Ishikawa (cell line): ENCODE data around the gene COL28A1.

Source experiments
- CEBPB ChIP-seq: IDR thresholded peaks from 2 replicates; pipeline ENCODE4 v1.6.1; 2012
- CREB1 ChIP-seq: IDR thresholded peaks from 2 replicates; pipeline ENCODE4 v1.6.1; 2012; ENCODE audit warnings: low read depth
- EGR1 ChIP-seq: IDR thresholded peaks from 2 replicates; pipeline ENCODE4 v1.6.1; 2012
- EP300 ChIP-seq: IDR thresholded peaks from 2 replicates; pipeline ENCODE4 v1.6.1; 2012; ENCODE audit warnings: borderline replicate concordance
- FOXM1 ChIP-seq: IDR thresholded peaks from 2 replicates; pipeline ENCODE4 v1.6.1; 2012; ENCODE audit warnings: low read depth, borderline replicate concordance
- NFIC ChIP-seq: IDR thresholded peaks from 2 replicates; pipeline ENCODE4 v1.6.1; 2012
- RAD21 ChIP-seq: IDR thresholded peaks from 2 replicates; pipeline ENCODE4 v1.6.1; 2012; ENCODE audit warnings: low read depth
- TAF1 ChIP-seq: IDR thresholded peaks from 2 replicates; pipeline ENCODE4 v1.6.1; 2012; ENCODE audit warnings: low read depth, mild to moderate bottlenecking
- TCF12 ChIP-seq: IDR thresholded peaks from 2 replicates; pipeline ENCODE4 v1.6.1; 2012; ENCODE audit warnings: low read depth
- TEAD4 ChIP-seq: IDR thresholded peaks from 2 replicates; pipeline ENCODE4 v1.6.1; 2012
- YY1 ChIP-seq: IDR thresholded peaks from 2 replicates; pipeline ENCODE4 v1.6.1; 2012; ENCODE audit warnings: low read depth
- ZBTB7A ChIP-seq: IDR thresholded peaks from 2 replicates; pipeline ENCODE4 v1.6.1; 2012; ENCODE audit warnings: low read depth
- TF ChIP-seq, protein P1 (sequence below): IDR thresholded peaks from 2 replicates; pipeline ENCODE4 v1.6.1; 2012
- TF ChIP-seq, protein P2 (sequence below): IDR thresholded peaks from 2 replicates; pipeline ENCODE4 v1.6.1; 2012
- TF ChIP-seq, protein P3 (sequence below): IDR thresholded peaks from 2 replicates; pipeline ENCODE4 v1.6.1; 2012; ENCODE audit warnings: low read depth, mild to moderate bottlenecking

The COL28A1 gene

DNA sequence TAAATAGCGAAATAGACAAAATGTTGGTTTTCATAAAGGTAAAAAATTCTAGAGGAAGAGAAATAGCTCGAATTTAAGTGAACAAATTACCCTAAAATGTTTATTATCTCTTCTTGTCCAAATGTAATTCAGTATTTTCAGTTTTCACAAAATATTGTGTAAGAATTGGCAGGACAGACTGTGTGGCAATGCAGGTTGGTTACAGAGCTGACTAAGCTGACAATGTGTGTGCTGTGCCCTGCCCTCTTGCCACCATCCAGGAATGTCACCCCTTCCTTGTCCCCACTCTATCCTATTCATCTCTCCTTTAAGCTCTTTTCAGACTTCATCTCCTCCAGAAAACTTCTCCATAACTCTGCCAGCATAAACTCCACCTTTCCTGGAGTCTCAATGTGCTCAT, 46.1 kb downstream of the COL28A1 start:
- TF ChIP-seq ZBTB7A (no peak), EGR1 (no peak), FOXM1 (no peak), RAD21 (no peak), YY1 (no peak)

DNA sequence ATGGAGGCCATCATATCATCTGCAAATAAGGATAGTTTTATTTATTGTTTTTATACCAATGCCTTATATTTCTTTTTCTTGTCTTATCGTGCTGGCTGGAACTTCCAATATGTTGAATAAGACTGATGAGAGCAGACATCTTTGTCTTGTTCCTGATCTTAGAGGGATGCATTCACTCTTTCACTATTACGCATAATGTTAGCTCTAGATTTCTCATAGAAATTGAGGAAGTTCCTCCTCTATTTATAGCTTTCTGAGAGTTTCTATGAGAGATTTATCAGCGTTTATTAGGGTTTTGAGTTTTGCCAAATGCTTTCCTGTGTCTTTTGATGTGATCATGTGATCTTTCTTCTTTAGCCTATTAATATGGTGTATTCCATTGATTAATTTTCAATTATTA, 49.3 kb downstream of the COL28A1 start:
- TF ChIP-seq CREB1 (no peak), NFIC (no peak), EGR1 (no peak), YY1 (no peak), ZBTB7A (no peak), CEBPB (no peak), EP300 (no peak), TEAD4 (no peak), TAF1 (no peak), TCF12 (no peak), RAD21 (no peak), FOXM1 (no peak)
- TF ChIP-seq, protein P1, sequence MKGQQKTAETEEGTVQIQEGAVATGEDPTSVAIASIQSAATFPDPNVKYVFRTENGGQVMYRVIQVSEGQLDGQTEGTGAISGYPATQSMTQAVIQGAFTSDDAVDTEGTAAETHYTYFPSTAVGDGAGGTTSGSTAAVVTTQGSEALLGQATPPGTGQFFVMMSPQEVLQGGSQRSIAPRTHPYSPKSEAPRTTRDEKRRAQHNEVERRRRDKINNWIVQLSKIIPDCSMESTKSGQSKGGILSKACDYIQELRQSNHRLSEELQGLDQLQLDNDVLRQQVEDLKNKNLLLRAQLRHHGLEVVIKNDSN: no peak
- TF ChIP-seq, protein P2, sequence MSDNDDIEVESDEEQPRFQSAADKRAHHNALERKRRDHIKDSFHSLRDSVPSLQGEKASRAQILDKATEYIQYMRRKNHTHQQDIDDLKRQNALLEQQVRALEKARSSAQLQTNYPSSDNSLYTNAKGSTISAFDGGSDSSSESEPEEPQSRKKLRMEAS: no peak
- TF ChIP-seq, protein P3, sequence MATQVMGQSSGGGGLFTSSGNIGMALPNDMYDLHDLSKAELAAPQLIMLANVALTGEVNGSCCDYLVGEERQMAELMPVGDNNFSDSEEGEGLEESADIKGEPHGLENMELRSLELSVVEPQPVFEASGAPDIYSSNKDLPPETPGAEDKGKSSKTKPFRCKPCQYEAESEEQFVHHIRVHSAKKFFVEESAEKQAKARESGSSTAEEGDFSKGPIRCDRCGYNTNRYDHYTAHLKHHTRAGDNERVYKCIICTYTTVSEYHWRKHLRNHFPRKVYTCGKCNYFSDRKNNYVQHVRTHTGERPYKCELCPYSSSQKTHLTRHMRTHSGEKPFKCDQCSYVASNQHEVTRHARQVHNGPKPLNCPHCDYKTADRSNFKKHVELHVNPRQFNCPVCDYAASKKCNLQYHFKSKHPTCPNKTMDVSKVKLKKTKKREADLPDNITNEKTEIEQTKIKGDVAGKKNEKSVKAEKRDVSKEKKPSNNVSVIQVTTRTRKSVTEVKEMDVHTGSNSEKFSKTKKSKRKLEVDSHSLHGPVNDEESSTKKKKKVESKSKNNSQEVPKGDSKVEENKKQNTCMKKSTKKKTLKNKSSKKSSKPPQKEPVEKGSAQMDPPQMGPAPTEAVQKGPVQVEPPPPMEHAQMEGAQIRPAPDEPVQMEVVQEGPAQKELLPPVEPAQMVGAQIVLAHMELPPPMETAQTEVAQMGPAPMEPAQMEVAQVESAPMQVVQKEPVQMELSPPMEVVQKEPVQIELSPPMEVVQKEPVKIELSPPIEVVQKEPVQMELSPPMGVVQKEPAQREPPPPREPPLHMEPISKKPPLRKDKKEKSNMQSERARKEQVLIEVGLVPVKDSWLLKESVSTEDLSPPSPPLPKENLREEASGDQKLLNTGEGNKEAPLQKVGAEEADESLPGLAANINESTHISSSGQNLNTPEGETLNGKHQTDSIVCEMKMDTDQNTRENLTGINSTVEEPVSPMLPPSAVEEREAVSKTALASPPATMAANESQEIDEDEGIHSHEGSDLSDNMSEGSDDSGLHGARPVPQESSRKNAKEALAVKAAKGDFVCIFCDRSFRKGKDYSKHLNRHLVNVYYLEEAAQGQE: no peak

DNA sequence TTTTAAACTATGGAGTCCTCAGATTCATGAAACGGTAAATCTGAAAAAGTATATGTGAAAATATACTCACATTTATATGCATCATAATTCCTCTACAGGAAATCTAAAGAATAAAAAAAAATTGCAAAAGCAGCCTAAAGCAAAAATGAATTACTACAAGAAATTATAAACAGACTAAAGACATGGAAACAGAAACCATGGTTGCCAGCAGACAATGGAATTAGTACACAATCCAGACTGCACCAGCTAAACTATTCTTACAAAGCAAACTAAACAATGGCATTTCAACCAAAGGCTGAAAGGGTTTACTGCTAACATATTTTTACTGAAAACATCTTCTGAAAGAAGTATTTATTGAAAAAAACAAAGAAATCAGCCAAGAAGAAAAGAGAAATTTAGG, 51.6 kb downstream of the COL28A1 start:
- TF ChIP-seq ZBTB7A (no peak), CREB1 (no peak), NFIC (no peak), TEAD4 (no peak), CEBPB (no peak), FOXM1 (no peak), YY1 (no peak), TCF12 (no peak), RAD21 (no peak)

DNA sequence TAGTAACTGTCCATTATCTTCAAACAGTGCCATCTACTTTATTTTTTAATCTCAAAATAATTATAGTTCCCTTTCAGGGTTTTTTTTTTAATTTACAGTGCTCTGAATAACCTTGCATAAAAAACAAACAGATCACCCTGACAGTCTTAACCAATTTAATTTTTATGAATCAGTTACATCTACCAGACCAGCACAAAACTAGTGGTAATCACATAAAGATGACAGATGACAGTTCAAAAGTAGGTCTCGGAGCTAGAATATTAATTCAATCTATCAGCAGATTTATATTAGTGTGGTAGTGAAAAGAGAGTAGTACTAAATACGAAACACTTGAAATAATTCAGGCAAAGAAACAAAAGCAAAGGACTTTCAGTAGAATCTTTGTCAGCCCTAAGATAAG, 53.9 kb downstream of the COL28A1 start:
- TF ChIP-seq, protein P1: no peak
- TF ChIP-seq TAF1: no peak
- TF ChIP-seq CREB1: no peak
- no peak for TF ChIP-seq CEBPB
- TF ChIP-seq, protein P2: no peak
- TF ChIP-seq YY1: no peak

DNA sequence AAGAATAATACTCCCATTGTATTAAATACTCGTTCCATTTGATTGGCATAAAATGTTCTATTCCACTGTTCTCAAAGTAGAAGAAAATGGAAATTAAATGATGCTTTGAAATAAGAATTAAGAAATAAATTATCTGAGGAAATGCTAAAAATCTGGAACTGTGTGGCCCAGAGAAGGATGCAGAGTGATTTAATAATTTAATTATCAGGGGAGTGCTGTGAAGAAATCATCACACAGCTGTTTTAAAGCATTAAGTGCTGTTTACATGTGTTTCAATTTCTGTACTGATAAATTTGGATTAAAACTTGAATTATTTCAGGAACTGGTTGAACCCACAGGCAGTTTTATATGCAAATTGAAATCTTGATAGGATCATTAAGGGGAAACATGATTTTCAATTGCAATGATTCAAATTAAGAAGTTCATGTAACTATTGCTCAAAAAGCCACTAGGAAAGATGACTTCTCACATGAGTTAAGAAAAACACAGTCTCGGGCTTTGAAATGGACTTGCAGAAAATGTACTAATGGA, 56.3 kb downstream of the COL28A1 start:
- TF ChIP-seq EP300 (no peak), TAF1 (no peak), NFIC (no peak), CEBPB (no peak)
- TF ChIP-seq, protein P2: no peak

DNA sequence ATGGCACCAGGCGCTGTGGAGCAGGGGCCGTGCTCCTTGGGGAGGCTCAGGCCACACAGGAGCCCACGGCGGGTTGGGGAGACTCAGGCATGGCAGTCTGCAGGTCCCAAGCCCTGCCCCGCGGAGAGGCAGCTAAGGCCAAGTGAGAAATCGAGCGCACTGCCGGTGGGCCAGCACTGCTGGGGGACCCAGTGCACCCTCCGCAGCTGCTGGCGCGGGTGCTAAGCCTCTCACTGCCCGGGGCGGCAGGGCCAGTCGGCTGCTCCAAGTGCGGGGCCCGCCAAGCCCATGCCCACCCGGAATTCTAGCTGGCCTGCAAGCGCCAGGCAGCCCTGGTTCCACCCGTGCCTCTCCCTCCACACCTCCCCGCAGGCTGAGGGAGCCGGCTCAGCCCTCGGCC, 57.1 kb downstream of the COL28A1 start:
- TF ChIP-seq, protein P3: no peak

DNA sequence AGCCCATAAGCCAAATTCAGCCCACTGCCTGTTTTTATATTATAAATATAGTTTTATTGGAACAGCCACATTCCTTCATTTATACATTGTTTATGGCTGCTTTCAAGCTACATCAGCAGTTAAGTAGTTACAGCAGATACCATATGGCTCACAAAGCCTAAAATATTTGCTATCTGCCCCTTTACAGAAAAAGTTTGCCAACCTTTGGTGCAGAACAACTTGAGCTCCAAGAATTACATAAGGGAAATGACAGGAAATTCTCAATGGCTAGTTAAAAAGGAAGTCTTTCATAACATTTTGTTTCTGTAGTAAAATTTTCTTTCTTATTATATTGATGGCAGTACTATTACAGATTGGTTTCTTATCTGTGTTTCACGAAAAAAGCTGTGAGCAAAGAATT, 59.3 kb downstream of the COL28A1 start:
- TF ChIP-seq EGR1 (no peak), ZBTB7A (no peak), EP300 (no peak), CREB1 (no peak), RAD21 (no peak), TAF1 (no peak), FOXM1 (no peak), TCF12 (no peak), TEAD4 (no peak), CEBPB (no peak), NFIC (no peak), YY1 (no peak)
- TF ChIP-seq, protein P1: no peak
- TF ChIP-seq, protein P3: no peak
- TF ChIP-seq, protein P2: no peak
